Keratinocyte (primary cell): Measurements from ENCODE around the gene MYADM. TPM values are rescaled to one million over a fixed set of nuclear protein-coding genes. Genes with fewer than 3 reads are reported as not detected.

Experiments
- DNase-seq: peaks from one replicate; pipeline ENCODE4 v3.0.0-alpha.2; 2011; ENCODE audit warnings: low read depth, missing footprints, low spot score
- FAIRE-seq: peaks from 2 replicates; lab custom pipeline; 2011; peaks lifted over from hg19 to GRCh38; lab: Jason Lieb, UNC
- H2AFZ ChIP-seq: 2 replicates; pipeline ENCODE4 v1.6.0; 2012; ENCODE audit warnings: low read length, control low read depth, inconsistent platforms; ENCODE audit not compliant: control insufficient read depth
- H3K27ac ChIP-seq: 2 replicates; pipeline ENCODE4 v1.5.1; 2011; ENCODE audit warnings: low read length; ENCODE audit not compliant: control insufficient read depth, insufficient read depth
- H3K27me3 ChIP-seq: 3 replicates; pipeline ENCODE4 v1.6.0; 2011; ENCODE audit warnings: low read length; ENCODE audit not compliant: control insufficient read depth, insufficient read depth; ENCODE audit errors: extremely low read depth
- H3K36me3 ChIP-seq, 2 experiments: 2 replicates in 1 of 2; 3 replicates in 1 of 2; pipeline ENCODE4 v1.5.1; 2011; ENCODE audit warnings: low read length in 2 of 2, mild to moderate bottlenecking in 1 of 2; ENCODE audit not compliant: control insufficient read depth in 2 of 2, insufficient read depth in 2 of 2; ENCODE audit errors: extremely low read depth in 1 of 2
- H3K4me1 ChIP-seq: 3 replicates; pipeline ENCODE4 v1.5.1; 2011; ENCODE audit warnings: low read length; ENCODE audit not compliant: control insufficient read depth, insufficient read depth; ENCODE audit errors: extremely low read depth
- H3K4me2 ChIP-seq: 3 replicates; pipeline ENCODE4 v1.6.0; 2011; ENCODE audit warnings: low read depth, low read length; ENCODE audit not compliant: control insufficient read depth, insufficient read depth; ENCODE audit errors: extremely low read depth
- H3K4me3 ChIP-seq, 3 experiments: fragments of 200-600 bp in 1 of 3; sonication (generic) in 1 of 3; 2 replicates in 2 of 3; 3 replicates in 1 of 3; pipeline ENCODE4 v1.5.1; 2011 to 2016; ENCODE audit warnings: low read length in 3 of 3, mild to moderate bottlenecking in 3 of 3, control low read depth in 2 of 3, inconsistent platforms in 1 of 3, low read depth in 1 of 3, mixed read lengths in 1 of 3, mixed run types in 1 of 3, moderate library complexity in 1 of 3; ENCODE audit not compliant: control insufficient read depth in 2 of 3, insufficient read depth in 2 of 3; ENCODE audit errors: extremely low read depth in 1 of 3
- H3K79me2 ChIP-seq: 2 replicates; pipeline ENCODE4 v1.6.0; 2012; ENCODE audit warnings: low read length; ENCODE audit not compliant: control insufficient read depth, insufficient read depth
- H3K9ac ChIP-seq: 3 replicates; pipeline ENCODE4 v1.6.0; 2011; ENCODE audit warnings: low read length; ENCODE audit not compliant: control insufficient read depth, insufficient read depth; ENCODE audit errors: extremely low read depth
- H3K9me1 ChIP-seq: 3 replicates; pipeline ENCODE4 v1.6.0; 2011; ENCODE audit warnings: low read length; ENCODE audit not compliant: control insufficient read depth, insufficient read depth; ENCODE audit errors: extremely low read depth
- H3K9me3 ChIP-seq: 2 replicates; pipeline ENCODE4 v1.5.1; 2012; ENCODE audit warnings: low read depth, low read length; ENCODE audit not compliant: control insufficient read depth
- H4K20me1 ChIP-seq: 3 replicates; pipeline ENCODE4 v1.6.0; 2011; ENCODE audit warnings: low read length; ENCODE audit not compliant: control insufficient read depth, insufficient read depth; ENCODE audit errors: extremely low read depth
- CTCF ChIP-seq, 3 experiments: IDR thresholded peaks in 1 of 3; conservative IDR thresholded peaks in 1 of 3; optimal IDR thresholded peaks in 1 of 3; 2 replicates in 2 of 3; 3 replicates in 1 of 3; pipeline versions ENCODE3 to v1.5.1; 2011; ENCODE audit warnings: low read length in 3 of 3, mild to moderate bottlenecking in 3 of 3, moderate library complexity in 2 of 3, control low read depth in 1 of 3, inconsistent platforms in 1 of 3; ENCODE audit not compliant: insufficient read depth in 2 of 3; ENCODE audit errors: extremely low read depth in 1 of 3
- EZH2 ChIP-seq: IDR thresholded peaks from one replicate; pipeline ENCODE4 v1.6.1; 2012; ENCODE audit warnings: inconsistent platforms, mild to moderate bottlenecking, low read length, moderate library complexity
- dilution Hi-C: fragments of 300-500 bp; cut with MboI; formaldehyde crosslinking; loops from one replicate; pipeline ENCODE4 v1.7.0; 2020; ENCODE audit warnings: low sequenced_read_pairs; ENCODE audit not compliant: extremely low pct_ligation_motif_present
- polyA plus RNA-seq, 5 experiments: library from polyadenylated mRNA; depleted of rRNA in 3 of 5; stranded (reverse) in 3 of 5; stranded (forward) in 1 of 5; unstranded in 1 of 5; fragments of >200 nt; gene quantifications; 1 replicate in 1 of 5; 2 replicates in 3 of 5; 3 replicates in 1 of 5; pipeline versions ENCODE4 v1.2.1 to v1.2.3, GENCODE V29; 2011 to 2012; ENCODE audit warnings: missing spikeins in 2 of 5, low read depth in 1 of 5, low replicate concordance in 1 of 5

MYADM gene
- polyA plus RNA-seq, 1 donor (not counting 4 experiments of a cell fraction or from before 2014, with no cell fraction given) = 16.8 TPM

DNA sequence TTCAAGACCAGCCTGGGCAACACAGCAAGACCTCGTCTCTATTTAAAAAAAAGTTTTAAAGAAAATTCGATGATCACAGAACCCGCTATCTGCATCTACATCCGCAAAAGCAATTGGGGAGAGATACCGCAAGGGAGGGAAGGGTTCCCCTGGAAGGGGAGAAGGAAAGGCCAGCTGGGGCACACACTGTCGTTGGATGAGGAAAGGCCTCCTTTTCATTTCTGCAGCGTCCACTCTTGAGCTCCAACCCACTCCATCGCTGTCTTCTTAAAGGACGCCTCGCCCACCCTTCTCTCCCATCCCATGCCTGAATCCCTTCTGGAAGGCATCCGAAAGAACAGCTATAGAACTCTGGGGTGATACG is 11.1 kb downstream of the MYADM start:
- peak overlapping the region; percentile 26 for H3K27ac ChIP-seq
- TF ChIP-seq CTCF (optimal IDR thresholded peaks at IDR 0.05 in 1 of 3, IDR thresholded peaks at IDR 0.05 in 1 of 3, conservative IDR thresholded peaks at IDR 0.05 in 1 of 3; ENCODE audit: extremely low read depth in 1 of 3, insufficient read depth in 2 of 3, low read length in 3 of 3) (no peak), EZH2 (no peak)
- H3K4me3 ChIP-seq = peak overlapping the region; percentile 43 to 84 (median 73)
- peak overlapping the region; percentile 94 for H2AFZ ChIP-seq
- H3K4me2 ChIP-seq = peak overlapping the region; percentile 93
- no peaks in the 10 kb centered on the region for H4K20me1 ChIP-seq
- H3K4me1 ChIP-seq = peaks cover 15% of the 10 kb centered on the region
- FAIRE-seq = peak; percentile 23
- no peak for DNase-seq
- dilution Hi-C loops = no loop called here
- no peaks in the 10 kb centered on the region for H3K79me2 ChIP-seq
- H3K9ac ChIP-seq = peak overlapping the region; percentile 70
- peaks cover 26% of the 10 kb centered on the region for H3K27me3 ChIP-seq
- no peaks in the 10 kb centered on the region for H3K9me3 ChIP-seq
- peaks cover 2 to 8% of the 10 kb centered on the region in 2 experiments for H3K36me3 ChIP-seq
- H3K9me1 ChIP-seq = no peaks in the 10 kb centered on the region

DNA sequence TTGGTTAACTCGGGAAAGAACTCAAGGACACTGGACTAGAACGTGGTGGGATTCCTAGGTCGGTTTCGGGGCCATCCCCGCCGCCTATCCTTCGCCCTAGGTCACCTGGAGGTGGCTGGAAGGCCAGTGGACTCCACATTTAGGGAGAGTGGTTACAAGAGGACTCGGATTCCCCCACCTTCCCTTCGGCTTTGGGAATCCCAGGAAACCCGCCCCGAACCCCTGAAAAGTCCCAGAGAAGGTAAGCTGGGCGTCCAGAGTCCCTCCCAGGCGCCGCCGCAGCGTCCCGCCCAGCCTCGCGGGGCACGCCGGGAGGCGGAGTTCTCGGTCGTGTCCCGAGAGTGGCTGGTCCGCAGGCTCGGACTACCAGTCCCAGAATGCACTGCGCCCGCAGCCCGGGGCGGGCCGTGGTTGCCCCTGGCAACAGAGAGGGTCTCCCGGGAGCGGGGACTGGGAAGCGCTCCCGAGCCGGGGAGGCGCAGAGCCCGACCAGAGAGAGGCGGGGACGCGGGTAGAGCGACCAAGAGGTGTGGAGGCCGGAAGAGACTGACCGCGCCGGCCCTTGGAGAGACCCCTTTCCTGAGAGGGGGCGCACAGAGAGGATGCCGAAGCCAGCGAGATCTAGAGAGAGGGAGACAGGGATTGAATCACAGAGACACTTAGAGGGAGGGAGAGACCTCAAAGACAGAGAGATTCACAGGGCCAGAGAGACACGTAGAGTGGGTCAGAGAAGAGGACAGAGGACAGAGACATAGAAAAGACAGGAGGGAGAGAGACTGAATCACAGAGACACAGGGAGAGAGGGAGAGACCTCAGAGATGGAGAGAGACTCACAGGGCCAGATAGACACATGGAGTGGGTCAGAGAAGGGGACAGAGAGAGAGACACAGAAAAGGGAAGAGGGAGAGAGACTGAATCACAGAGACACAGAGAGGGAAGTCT is 11.7 kb downstream of the MYADM start:
- Histone ChIP-seq H3K79me2 (no peaks in the 10 kb centered on the region), H3K27me3 (peaks cover 32% of the 10 kb centered on the region), H3K9ac (peak overlapping the region; percentile 70), H2AFZ (peak overlapping the region; percentile 94), H3K4me3 (peak overlapping the region; percentile 43 to 84 (median 73)), H3K27ac (peak overlapping the region; percentile 26), H3K9me3 (no peaks in the 10 kb centered on the region), H3K36me3 (peaks cover 1 to 2% of the 10 kb centered on the region in 2 experiments), H3K4me2 (peak overlapping the region; percentile 93), H4K20me1 (no peaks in the 10 kb centered on the region), H3K9me1 (no peaks in the 10 kb centered on the region), H3K4me1 (peaks cover 15% of the 10 kb centered on the region)
- TF ChIP-seq CTCF (optimal IDR thresholded peaks at IDR 0.05 in 1 of 3, IDR thresholded peaks at IDR 0.05 in 1 of 3, conservative IDR thresholded peaks at IDR 0.05 in 1 of 3; ENCODE audit: extremely low read depth in 1 of 3, insufficient read depth in 2 of 3, low read length in 3 of 3) (no peak), EZH2 (no peak)
- FAIRE-seq (peak; percentile 52), DNase-seq (no peak)
- dilution Hi-C loops = no loop called here
